DND-41 (cell line): ENCODE results near the gene ZRANB1.

Experiments
- ATAC-seq: fragments of 200-7000 bp; cut with Tn5 transposase; 3 replicates; pipeline ENCODE4 v1.9.1; 2021; ENCODE audit warnings: low read depth; ENCODE audit not compliant: insufficient read depth
- DNase-seq: peaks from one replicate; pipeline ENCODE4 v3.0.0-alpha.2; 2020
- H2AFZ ChIP-seq: 2 replicates; pipeline ENCODE4 v1.6.0; 2012; ENCODE audit warnings: low read depth, low read length
- H3K27ac ChIP-seq: 2 replicates; pipeline ENCODE4 v1.5.1; 2012; ENCODE audit warnings: low read length, inconsistent platforms
- H3K27me3 ChIP-seq: fragments of 200-600 bp; sonication (generic); 2 replicates; pipeline ENCODE4 v1.6.0; 2012; ENCODE audit warnings: low read length, mild to moderate bottlenecking, inconsistent platforms; ENCODE audit not compliant: insufficient read depth, poor library complexity
- H3K36me3 ChIP-seq: 2 replicates; pipeline ENCODE4 v1.5.1; 2012; ENCODE audit warnings: low read length, inconsistent platforms; ENCODE audit not compliant: insufficient read depth
- H3K4me1 ChIP-seq: 2 replicates; pipeline ENCODE4 v1.5.1; 2012; ENCODE audit warnings: mild to moderate bottlenecking, low read length; ENCODE audit not compliant: insufficient read depth
- H3K4me2 ChIP-seq: 2 replicates; pipeline ENCODE4 v1.6.0; 2012; ENCODE audit warnings: mild to moderate bottlenecking, moderate library complexity, low read length, inconsistent platforms; ENCODE audit not compliant: insufficient read depth
- H3K4me3 ChIP-seq, 2 experiments: fragments of 200-600 bp in 1 of 2; shearing (Covaris generic) in 1 of 2; 2 replicates each; pipeline ENCODE4 v1.5.1; 2012 to 2016; ENCODE audit warnings: inconsistent platforms in 2 of 2, low read length in 2 of 2, mild to moderate bottlenecking in 2 of 2, low read depth in 1 of 2, moderate library complexity in 1 of 2
- H3K79me2 ChIP-seq: 2 replicates; pipeline ENCODE4 v1.6.0; 2012; ENCODE audit warnings: low read length, inconsistent platforms; ENCODE audit not compliant: insufficient read depth
- H3K9ac ChIP-seq: 2 replicates; pipeline ENCODE4 v1.6.0; 2012; ENCODE audit warnings: low read depth, mild to moderate bottlenecking, inconsistent platforms, low read length, moderate library complexity
- H3K9me3 ChIP-seq: 2 replicates; pipeline ENCODE4 v1.5.1; 2012; ENCODE audit warnings: low read length, moderate library complexity, mild to moderate bottlenecking, inconsistent platforms; ENCODE audit not compliant: insufficient read depth, severe bottlenecking
- H4K20me1 ChIP-seq: 2 replicates; pipeline ENCODE4 v1.6.0; 2012; ENCODE audit warnings: low read length; ENCODE audit not compliant: insufficient read depth
- CTCF ChIP-seq: IDR thresholded peaks from 2 replicates; pipeline ENCODE4 v1.5.1; 2012; ENCODE audit warnings: borderline replicate concordance, low read length, moderate library complexity, mild to moderate bottlenecking; ENCODE audit not compliant: poor library complexity, severe bottlenecking; ENCODE audit errors: extremely low read depth
- EZH2 ChIP-seq: IDR thresholded peaks from 3 replicates; pipeline ENCODE4 v1.6.1; 2012; ENCODE audit warnings: borderline replicate concordance, low read depth, mild to moderate bottlenecking, moderate library complexity, low read length, inconsistent platforms; ENCODE audit not compliant: severe bottlenecking

ZRANB1 gene

GRCh38 chr10:125023862-125024496 is 82.1 kb downstream of the ZRANB1 start:
- Histone ChIP-seq H3K4me1 (no peaks in the 10 kb centered on the region), H3K27me3 (no peaks in the 10 kb centered on the region), H2AFZ (no peak overlapping the region), H3K9me3 (no peaks in the 10 kb centered on the region), H3K79me2 (peaks cover 31% of the 10 kb centered on the region), H3K9ac (no peak overlapping the region), H3K27ac (no peak overlapping the region), H3K4me2 (no peak overlapping the region), H3K36me3 (peaks cover 15% of the 10 kb centered on the region), H3K4me3 (no peak overlapping the region), H4K20me1 (peaks cover 26% of the 10 kb centered on the region)
- ATAC-seq (no peak), DNase-seq (no peak)
- no peak for TF ChIP-seq EZH2
- no peak for TF ChIP-seq CTCF

DNA sequence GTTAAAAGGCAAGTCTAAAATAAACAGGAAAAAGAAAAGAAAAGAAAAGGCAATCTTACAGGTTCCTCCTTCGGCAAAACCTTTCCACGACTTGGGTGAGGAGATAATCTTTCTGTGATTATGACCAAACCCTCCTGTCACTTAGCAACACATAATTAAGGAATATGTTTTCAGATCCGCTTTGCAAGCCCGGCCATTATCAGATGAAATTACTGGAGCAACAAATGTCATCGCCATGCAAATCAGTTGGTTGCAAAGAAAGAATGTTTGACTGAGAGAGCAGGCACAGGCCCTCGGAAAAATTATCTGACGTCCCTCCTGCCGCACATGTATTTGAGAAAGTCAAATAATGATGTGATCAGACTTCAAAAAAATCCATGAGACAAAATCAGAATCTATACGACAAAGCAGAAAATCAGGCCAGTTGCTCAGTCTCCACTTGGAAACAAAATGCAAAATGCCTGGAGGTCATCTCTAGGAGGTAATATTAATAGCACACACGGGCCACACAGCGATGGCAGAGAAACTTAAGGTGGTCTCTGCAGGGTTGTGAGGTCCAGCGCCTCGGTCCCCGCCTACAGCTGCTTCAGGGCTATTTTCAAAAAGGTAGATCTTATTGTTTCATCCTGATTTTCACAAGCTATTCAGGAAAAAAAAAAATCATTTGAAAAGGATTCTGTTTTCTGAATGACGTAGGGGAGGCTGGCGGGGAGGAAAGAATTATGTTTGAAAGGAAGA is 82.7 kb downstream of the ZRANB1 start:
- H3K9ac ChIP-seq: no peak overlapping the region
- peaks cover 31% of the 10 kb centered on the region for H3K79me2 ChIP-seq
- ATAC-seq (no peak), DNase-seq (no peak)
- TF ChIP-seq CTCF (no peak), EZH2 (no peak)
- peaks cover 15% of the 10 kb centered on the region for H3K36me3 ChIP-seq
- H4K20me1 ChIP-seq: peaks cover 28% of the 10 kb centered on the region
- no peak overlapping the region for H3K4me3 ChIP-seq
- no peaks in the 10 kb centered on the region for H3K4me1 ChIP-seq
- no peak overlapping the region for H3K4me2 ChIP-seq
- H3K9me3 ChIP-seq: no peaks in the 10 kb centered on the region
- no peak overlapping the region for H3K27ac ChIP-seq
- no peaks in the 10 kb centered on the region for H3K27me3 ChIP-seq
- no peak overlapping the region for H2AFZ ChIP-seq

GRCh38 chr10:125025341-125025740 is 83.4 kb downstream of the ZRANB1 start:
- peaks cover 29% of the 10 kb centered on the region for H3K79me2 ChIP-seq
- peaks cover 15% of the 10 kb centered on the region for H3K36me3 ChIP-seq
- DNase-seq: no peak
- no peaks in the 10 kb centered on the region for H3K27me3 ChIP-seq
- H3K4me3 ChIP-seq: no peak overlapping the region
- no peak overlapping the region for H3K9ac ChIP-seq
- TF ChIP-seq EZH2 (no peak), CTCF (no peak)
- no peak overlapping the region for H3K27ac ChIP-seq
- no peak overlapping the region for H3K4me2 ChIP-seq
- H4K20me1 ChIP-seq: peaks cover 28% of the 10 kb centered on the region
- H3K4me1 ChIP-seq: no peaks in the 10 kb centered on the region
- ATAC-seq: no peak
- H2AFZ ChIP-seq: no peak overlapping the region
- H3K9me3 ChIP-seq: no peaks in the 10 kb centered on the region
